Neural cell (in vitro differentiated cells): ENCODE results near the gene NUP107. TPM values are rescaled to one million over a fixed set of nuclear protein-coding genes. Genes with fewer than 3 reads are reported as not detected.

Experiments
- H2AFZ ChIP-seq: fragments of 200-600, 300-800 bp; sonication (generic), shearing (Covaris generic); 2 replicates; pipeline ENCODE4 v1.6.0; 2014; ENCODE audit warnings: low read depth, mild to moderate bottlenecking, antibody characterized with exemption, low read length, moderate library complexity
- H3F3A ChIP-seq: fragments of 200-600 bp; shearing (Covaris generic); 2 replicates; pipeline ENCODE4 v1.6.1; 2016; ENCODE audit warnings: mild to moderate bottlenecking, moderate library complexity, mixed read lengths, antibody characterized with exemption, low read length; ENCODE audit not compliant: insufficient read depth, poor library complexity, severe bottlenecking
- H3K27ac ChIP-seq: fragments of 200-600, 300-800 bp; sonication (generic), shearing (Covaris generic); 2 replicates; pipeline ENCODE4 v1.5.1; 2014; ENCODE audit warnings: mild to moderate bottlenecking, low read length, moderate library complexity
- H3K27me3 ChIP-seq: fragments of 300-800, 200-600 bp; sonication (generic), shearing (Covaris generic); 2 replicates; pipeline ENCODE4 v1.6.0; 2014; ENCODE audit warnings: mild to moderate bottlenecking, low read depth, low read length, moderate library complexity; ENCODE audit not compliant: insufficient read depth
- H3K36me3 ChIP-seq: fragments of 300-800, 200-600 bp; sonication (generic), shearing (Covaris generic); 2 replicates; pipeline ENCODE4 v1.5.1; 2014; ENCODE audit warnings: mild to moderate bottlenecking, antibody characterized with exemption, low read length, moderate library complexity; ENCODE audit not compliant: insufficient read depth
- H3K4me2 ChIP-seq: fragments of 300-800, 200-600 bp; sonication (generic), shearing (Covaris generic); 2 replicates; pipeline ENCODE4 v1.6.0; 2014; ENCODE audit warnings: mild to moderate bottlenecking, low read length
- H3K4me3 ChIP-seq: fragments of 300-800, 200-600 bp; sonication (generic), shearing (Covaris generic); 2 replicates; pipeline ENCODE4 v1.5.1; 2014; ENCODE audit warnings: mild to moderate bottlenecking, low read length, moderate library complexity
- H3K79me2 ChIP-seq: fragments of 200-600 bp; shearing (Covaris generic); replicated peaks from 2 replicates; pipeline ENCODE4 v1.6.0; 2014; ENCODE audit warnings: mild to moderate bottlenecking, low read length, moderate library complexity; ENCODE audit not compliant: insufficient read depth
- H3K9ac ChIP-seq: fragments of 300-800, 200-600 bp; sonication (generic), shearing (Covaris generic); 2 replicates; pipeline ENCODE4 v1.6.1; 2016; ENCODE audit warnings: mild to moderate bottlenecking, low read length, mixed read lengths
- H3K9me2 ChIP-seq: fragments of 200-600 bp; shearing (Covaris generic); 2 replicates; pipeline ENCODE4 v1.6.1; 2016; ENCODE audit warnings: mild to moderate bottlenecking, low read length, mixed read lengths; ENCODE audit not compliant: insufficient read depth
- H3K9me3 ChIP-seq: fragments of 200-600, 300-800 bp; sonication (generic), shearing (Covaris generic); 2 replicates; pipeline ENCODE4 v1.6.1; 2016; ENCODE audit warnings: mild to moderate bottlenecking, mixed run types, low read length, moderate library complexity, mixed read lengths
- H4K20me1 ChIP-seq: fragments of 200-600 bp; shearing (Covaris generic); 2 replicates; pipeline ENCODE4 v1.6.1; 2016; ENCODE audit warnings: mild to moderate bottlenecking, mixed run types; ENCODE audit not compliant: insufficient read depth
- CTCF ChIP-seq: fragments of 450-650 bp; IDR thresholded peaks from 2 replicates; pipeline ENCODE4 v1.5.1; 2014; ENCODE audit warnings: antibody characterized with exemption, mild to moderate bottlenecking, moderate library complexity; ENCODE audit not compliant: poor library complexity, severe bottlenecking
- EP300 ChIP-seq: fragments of 450-650 bp; conservative IDR thresholded peaks from 2 replicates; pipeline ENCODE4 v1.6.1; 2014; ENCODE audit warnings: antibody characterized with exemption, mild to moderate bottlenecking, moderate library complexity; ENCODE audit not compliant: poor library complexity, severe bottlenecking
- EZH2 ChIP-seq: fragments of 200-600, 300-800 bp; shearing (Covaris generic), sonication (generic); IDR thresholded peaks from 2 replicates; pipeline ENCODE4 v1.6.1; 2014; ENCODE audit warnings: antibody characterized with exemption, low read length, borderline replicate concordance, mild to moderate bottlenecking; ENCODE audit not compliant: insufficient read depth, poor library complexity, severe bottlenecking
- MXI1 ChIP-seq: fragments of 450-650 bp; conservative IDR thresholded peaks from 2 replicates; pipeline ENCODE4 v1.6.1; 2014; ENCODE audit warnings: antibody characterized with exemption, mild to moderate bottlenecking; ENCODE audit not compliant: poor library complexity, severe bottlenecking
- POLR2AphosphoS5 ChIP-seq: IDR thresholded peaks from 2 replicates; pipeline ENCODE4 v1.6.1; 2012
- RAD21 ChIP-seq: fragments of 450-650 bp; conservative IDR thresholded peaks from 2 replicates; pipeline ENCODE4 v1.6.1; 2014; ENCODE audit warnings: antibody characterized with exemption, mild to moderate bottlenecking, moderate library complexity
- REST ChIP-seq: IDR thresholded peaks from 2 replicates; pipeline ENCODE4 v1.6.1; 2012; ENCODE audit warnings: borderline replicate concordance
- TAF1 ChIP-seq: IDR thresholded peaks from 2 replicates; pipeline ENCODE4 v1.6.1; 2012; ENCODE audit warnings: low read depth
- polyA plus RNA-seq: library from polyadenylated mRNA; depleted of rRNA; stranded (reverse); fragments of >200 nt; gene quantifications from 2 replicates; pipeline ENCODE4 v1.2.3, GENCODE V29; 2014

Gene NUP107
- polyA plus RNA-seq, 1 donor from 2014 or later: 64.1 TPM

- H3K79me2 ChIP-seq: no peaks in the 10 kb centered on the region
- no peaks in the 10 kb centered on the region for H3K9me3 ChIP-seq
- H3K9me2 ChIP-seq: no peaks in the 10 kb centered on the region
- H3K4me3 ChIP-seq: no peak overlapping the region
- H3K36me3 ChIP-seq: no peaks in the 10 kb centered on the region
- H2AFZ ChIP-seq: no peak overlapping the region
- no peaks in the 10 kb centered on the region for H3K27me3 ChIP-seq
- no peak overlapping the region for H3K4me2 ChIP-seq
- no peaks in the 10 kb centered on the region for H4K20me1 ChIP-seq
- TF ChIP-seq RAD21 (no peak), EZH2 (no peak), POLR2AphosphoS5 (no peak), MXI1 (no peak)
- H3K9ac ChIP-seq: no peak overlapping the region
- no peaks in the 10 kb centered on the region for H3F3A ChIP-seq
- no peak overlapping the region for H3K27ac ChIP-seq
Observed at GRCh38 chr12:68785823-68786222, 99.0 kb downstream of the NUP107 start.

GRCh38 chr12:68786929-68787328 lies 100.2 kb downstream of the NUP107 start:
- Histone ChIP-seq H3K79me2 (no peaks in the 10 kb centered on the region), H3K9ac (no peak overlapping the region), H2AFZ (no peak overlapping the region), H3K4me2 (no peak overlapping the region), H3K9me3 (no peaks in the 10 kb centered on the region), H3K27ac (no peak overlapping the region), H3K36me3 (no peaks in the 10 kb centered on the region), H4K20me1 (no peaks in the 10 kb centered on the region), H3K27me3 (no peaks in the 10 kb centered on the region), H3F3A (no peaks in the 10 kb centered on the region), H3K4me3 (no peak overlapping the region), H3K9me2 (no peaks in the 10 kb centered on the region)
- TF ChIP-seq EZH2 (no peak), POLR2AphosphoS5 (no peak), EP300 (no peak)

- Histone ChIP-seq H3K9me2 (no peaks in the 10 kb centered on the region), H3K27me3 (no peaks in the 10 kb centered on the region), H3F3A (no peaks in the 10 kb centered on the region), H3K36me3 (no peaks in the 10 kb centered on the region), H4K20me1 (no peaks in the 10 kb centered on the region), H3K9ac (no peak overlapping the region), H2AFZ (no peak overlapping the region), H3K27ac (no peak overlapping the region), H3K4me3 (no peak overlapping the region), H3K9me3 (no peaks in the 10 kb centered on the region), H3K4me2 (no peak overlapping the region), H3K79me2 (no peaks in the 10 kb centered on the region)
- no peak for TF ChIP-seq EP300
- no peak for TF ChIP-seq RAD21
- no peak for TF ChIP-seq TAF1
- TF ChIP-seq CTCF: no peak
- no peak for TF ChIP-seq POLR2AphosphoS5
- TF ChIP-seq REST: no peak
- no peak for TF ChIP-seq MXI1
- TF ChIP-seq EZH2: no peak
Observed at GRCh38 chr12:68788554-68789143, 101.9 kb downstream of the NUP107 start.
